NCI-H2196 (cell line): ENCODE measurements around the gene C3.
"Not testable (repeated sequence)": the region's sequence is repeated elsewhere in the genome, so short reads cannot be mapped to it uniquely, and the experiment has no call there.

Source experiments
- DNase-seq: peaks from one replicate; lab custom pipeline; 2025; ENCODE audit not compliant: unreplicated experiment; lab: John Stamatoyannopoulos, UW

Gene C3

DNA sequence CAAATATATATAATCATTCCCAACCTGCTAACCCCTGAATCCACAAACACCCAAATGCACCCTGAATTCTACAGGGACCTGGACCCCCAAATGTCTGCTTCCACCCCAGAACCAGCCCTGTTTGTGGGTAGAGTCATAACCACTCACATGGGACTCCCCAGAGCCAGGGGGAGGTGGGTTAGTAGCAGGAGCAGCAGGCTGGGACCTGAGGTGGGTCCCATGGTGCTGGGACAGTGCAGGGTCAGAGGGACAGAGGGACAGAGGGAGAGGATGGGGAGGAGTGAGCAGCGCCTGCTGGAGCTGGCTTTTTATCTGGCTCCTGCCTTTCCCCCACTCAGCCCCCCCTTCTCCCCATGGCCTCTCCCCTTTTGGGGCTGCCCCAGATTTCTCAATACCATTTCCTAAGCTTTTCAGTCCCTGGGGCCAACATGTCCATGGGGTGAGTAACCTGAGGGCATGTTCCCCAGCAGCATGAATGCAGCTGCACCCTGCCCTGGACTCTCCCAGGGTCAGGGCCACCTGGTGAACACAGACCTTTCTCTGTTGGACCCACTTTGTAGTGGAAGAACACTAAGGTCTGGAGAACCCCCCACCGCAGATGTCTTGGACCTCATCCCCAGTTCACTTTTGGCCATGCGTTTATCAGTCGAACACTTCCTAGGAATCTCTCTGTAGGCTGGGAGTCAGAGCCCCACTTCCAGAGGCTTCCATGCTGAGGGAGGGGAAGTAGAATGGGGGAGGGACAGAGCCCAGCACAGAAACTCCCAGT is at the start of gene C3:
Gene C3 (minus strand): TSS at position 282 of the 769 bp plus-strand sequence. CDS start 61 bp downstream, at position 221.
- DNase-seq = no peak

DNA sequence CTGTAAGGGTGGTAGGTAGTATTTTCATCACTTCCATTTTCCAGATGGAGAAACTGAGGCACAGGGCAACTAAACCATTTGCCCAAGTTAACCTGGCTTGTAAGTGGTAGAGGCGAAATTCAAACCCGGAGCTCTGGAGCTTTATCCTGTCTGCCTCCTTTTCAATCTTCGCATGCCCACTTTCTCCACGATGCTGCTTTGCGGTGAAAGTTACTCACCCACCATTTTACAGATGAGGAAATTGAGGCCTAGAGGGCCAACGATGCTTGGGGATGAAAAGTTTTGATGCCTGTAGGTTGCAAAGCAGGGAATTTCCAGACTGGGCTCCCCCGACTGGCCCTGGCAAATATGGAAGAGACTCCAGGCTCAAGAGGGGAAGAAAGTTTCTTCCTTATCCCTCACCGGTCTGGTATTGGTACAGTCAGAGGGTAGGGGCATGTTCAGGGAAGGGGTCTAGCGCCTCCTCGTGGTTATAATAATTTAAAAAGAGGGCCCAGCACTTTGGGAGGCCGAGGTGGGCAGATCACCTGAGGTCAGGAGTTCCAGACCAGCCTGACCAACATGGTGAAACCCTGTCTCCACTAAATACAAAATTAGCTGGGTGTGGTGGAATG is 48.7 kb upstream of the C3 start:
- DNase-seq = no peak

DNA sequence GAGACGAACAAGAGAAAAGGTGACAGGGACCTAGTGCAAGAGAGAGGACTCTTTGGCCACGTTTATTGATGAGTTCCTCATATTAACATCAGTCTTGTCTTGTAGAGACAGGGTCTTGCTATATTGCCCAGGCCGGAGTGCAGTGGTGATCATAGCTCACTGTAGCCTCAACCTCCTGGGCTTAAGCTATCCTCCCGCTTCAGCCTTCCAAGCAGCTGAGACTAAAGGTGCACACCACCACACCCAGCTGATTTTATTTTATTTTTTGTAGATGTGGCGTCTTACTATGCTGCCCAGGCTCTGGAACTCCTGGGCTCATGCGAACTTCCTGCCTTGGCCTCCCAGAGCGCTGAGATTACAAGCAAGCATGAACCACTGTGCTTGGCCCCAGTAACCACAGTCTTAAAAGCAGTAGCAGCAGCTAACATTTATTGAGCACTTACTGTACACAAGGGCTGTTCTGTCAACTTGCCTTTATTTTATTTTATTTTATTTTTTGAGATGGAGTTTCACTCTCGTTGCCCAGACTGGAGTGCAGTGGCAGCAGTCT is 47.9 kb upstream of the C3 start:
- DNase-seq = no peak

DNA sequence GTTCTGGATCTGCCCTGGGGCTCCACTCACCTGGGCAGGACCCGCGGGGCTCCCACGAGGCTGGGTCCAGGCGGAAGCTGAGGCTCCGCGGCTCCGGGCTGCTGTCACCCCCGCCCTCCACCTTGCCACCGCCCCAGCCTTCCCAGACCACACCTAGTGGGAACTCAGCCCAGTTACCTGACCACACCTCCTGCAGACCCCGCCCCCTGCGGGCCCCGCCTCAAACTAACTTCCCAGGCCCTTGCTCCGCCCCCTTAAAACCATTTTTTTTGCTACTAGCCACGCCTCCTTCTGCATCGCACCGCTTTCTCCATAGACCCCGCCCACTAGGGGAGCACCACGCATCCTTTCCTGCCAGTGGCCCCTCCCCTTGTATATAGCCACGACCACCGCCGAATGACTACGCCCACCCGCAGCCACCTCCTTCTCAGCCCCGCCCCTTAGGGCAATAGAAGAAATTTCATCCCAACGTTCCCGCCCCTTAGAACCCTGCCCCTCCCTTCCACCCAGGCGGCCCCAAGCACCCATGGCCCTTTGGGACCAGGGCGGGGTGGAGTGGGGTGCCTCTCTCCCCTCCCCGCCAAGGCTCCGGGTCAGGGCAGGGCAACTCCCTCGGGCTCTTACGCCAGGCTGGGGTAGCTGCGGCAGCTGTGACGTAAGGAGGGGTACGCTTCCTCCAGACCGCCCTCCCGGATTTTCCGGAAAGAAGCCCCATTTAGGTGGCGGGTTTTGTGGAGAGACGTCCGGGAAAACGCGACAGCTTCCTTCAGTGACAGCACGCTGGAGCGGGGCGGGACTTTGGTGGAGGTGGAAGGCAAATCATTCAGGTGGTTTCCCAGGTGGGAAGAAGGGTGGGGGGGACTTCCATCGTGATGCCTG is 47.1 kb upstream of the C3 start, which contains the start of gene SH2D3A:
Gene SH2D3A (minus strand): TSS at position 79 of the 879 bp plus-strand sequence. CDS start 3,687 bp downstream, outside the sequence.
- DNase-seq = peak; percentile 87

DNA sequence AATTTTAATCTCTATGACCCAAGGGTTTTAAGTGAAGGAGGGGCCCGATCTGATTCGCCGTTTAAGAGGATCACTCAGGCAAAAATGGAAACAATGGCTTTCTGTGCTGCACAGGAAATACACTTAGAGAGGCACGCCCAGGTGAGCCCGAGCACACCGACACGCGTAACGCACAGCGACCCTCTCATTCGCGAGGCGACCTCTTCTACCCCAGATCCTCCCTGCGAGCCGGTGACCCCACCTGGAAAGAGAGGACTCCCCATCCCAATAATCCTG is 46.6 kb upstream of the C3 start:
- DNase-seq = peak; percentile 40

DNA sequence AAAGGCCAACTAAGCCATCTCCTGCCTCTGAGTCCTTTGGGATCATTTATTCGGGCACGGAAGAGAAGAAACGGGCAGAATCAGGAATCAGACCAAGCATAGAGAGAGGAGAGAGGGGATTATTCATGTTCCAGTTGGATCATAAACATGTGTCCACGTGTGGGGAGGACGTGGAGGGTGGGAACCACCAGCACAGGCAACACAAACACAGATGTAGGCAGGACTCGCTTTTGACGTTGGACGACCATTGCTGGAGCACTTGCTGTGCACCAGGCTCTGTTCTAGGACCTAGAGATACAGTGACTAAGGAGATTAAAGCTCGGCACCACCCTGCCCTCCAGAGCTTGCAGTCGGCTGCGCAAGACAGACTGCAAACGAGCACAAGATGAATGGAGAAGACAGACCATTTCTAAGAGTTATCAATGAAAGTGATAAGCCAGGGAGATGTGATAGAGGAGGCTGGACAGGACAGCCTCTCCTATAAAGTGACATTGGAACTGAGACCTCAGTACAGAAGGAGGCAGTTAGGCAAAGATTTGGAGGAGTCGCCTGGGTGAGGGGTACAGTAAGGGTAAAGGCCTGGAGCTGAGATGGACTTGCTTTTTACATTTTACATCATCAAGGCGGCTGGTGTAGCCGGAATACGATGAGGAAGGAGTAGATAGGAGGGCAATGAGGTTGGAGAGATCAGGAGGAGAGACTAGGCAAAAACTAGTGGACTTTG is 46.1 kb upstream of the C3 start:
- no peak for DNase-seq

DNA sequence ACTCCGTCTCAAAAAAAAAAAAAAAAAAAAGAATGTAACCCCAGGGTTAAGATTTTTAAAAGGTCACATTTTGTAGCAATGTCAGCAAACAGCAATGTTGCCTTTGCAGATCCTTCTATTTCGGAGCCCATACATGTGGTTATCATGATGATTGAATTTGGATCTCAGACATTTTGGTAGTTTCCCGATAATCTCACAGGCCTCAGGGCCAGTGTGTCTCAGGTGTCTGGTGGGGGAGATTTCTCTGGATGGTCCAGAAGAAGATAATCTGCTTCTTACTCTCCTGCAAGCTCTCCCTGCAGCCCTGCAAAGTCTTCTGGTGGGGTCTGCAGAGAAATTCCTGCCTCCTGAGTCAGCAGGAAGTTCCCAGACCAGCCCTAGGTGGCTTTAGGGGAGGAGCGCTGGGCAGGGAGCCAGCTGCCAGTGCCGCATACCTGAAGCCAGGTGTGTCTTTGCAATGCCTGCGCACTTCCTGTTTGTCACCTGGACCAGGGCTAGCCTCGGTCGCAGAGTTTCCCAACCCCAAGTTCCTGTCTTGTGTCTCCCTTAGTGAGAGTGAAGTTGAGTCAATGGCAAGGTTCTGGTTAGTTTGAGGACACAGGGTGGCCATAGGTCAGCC is 45.4 kb upstream of the C3 start:
- DNase-seq = peak; percentile 34

DNA sequence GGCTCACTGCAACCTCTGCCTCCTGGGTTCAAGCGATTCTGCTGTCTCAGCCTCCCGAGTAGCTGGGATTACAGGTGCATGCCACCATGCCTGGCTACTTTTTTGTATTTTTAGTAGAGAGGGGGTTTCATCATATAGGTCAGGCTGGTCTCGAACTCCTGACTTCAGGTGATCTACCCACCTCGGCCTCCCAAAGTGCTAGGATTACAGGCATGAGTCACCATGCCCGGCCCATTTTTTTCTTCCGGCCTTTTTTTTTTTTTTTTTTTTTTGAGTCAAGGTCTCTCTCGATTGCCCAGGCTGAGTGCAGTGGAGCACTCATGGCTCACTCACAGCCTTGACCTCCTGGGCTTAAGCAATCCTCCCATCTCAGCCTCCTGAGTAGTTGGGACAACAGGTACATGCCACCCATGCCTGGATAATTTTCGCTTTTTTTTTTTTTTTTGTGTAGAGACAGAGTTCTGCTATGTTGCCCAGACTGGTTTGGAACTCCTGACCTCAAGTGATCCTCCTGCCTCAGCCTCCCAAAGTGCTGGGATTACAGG is 41.9 kb upstream of the C3 start:
- not testable (repeated sequence) for DNase-seq

DNA sequence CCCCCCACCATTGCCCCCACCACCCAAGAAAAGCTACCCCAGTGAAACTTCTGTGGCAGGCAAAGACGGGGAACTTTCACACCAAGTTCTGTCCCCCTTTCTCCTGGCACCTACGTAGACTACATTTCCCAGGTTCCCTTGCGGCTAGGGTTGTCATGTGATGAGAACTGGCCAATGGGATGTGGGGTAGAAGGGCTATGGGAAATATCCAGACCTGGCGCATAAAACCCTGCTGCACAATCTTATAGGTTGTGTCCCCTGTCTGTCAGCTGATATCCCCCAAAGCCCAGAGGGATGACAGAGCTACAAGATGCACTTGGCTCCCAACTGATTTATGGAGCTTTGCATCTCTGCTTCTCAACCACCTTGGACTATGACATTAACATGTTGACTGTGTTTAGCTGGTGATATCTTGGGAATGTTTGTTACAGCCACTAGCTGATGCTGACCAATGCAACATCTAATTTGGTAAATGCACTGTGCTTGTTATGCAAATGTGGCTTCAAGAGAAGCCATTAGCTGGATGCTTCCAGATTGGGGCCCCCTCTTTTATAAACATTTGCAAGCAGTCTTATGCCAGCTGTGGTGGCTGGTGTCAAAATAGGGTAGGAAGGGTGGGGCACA is 40.7 kb upstream of the C3 start:
- DNase-seq = no peak

DNA sequence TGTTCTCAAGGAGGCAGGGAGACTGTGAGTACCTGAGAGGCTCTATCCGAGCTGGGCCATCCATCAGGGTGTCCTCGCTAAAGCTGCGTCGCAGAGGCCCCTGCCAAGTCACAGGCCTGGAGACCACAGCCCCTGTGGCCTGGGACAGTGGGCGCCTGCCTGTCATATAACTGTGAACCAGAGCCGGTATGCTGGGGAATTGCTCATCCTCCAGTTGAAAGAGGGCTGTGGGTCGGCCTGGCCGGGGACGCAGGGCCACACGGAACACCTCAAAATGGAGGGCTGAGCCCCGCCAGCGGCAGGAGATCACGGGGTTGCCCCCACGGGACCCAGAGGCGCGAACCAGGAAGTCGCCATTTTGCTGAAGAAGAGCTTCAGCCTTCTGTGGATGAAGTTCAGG is 40.2 kb upstream of the C3 start:
- no peak for DNase-seq

DNA sequence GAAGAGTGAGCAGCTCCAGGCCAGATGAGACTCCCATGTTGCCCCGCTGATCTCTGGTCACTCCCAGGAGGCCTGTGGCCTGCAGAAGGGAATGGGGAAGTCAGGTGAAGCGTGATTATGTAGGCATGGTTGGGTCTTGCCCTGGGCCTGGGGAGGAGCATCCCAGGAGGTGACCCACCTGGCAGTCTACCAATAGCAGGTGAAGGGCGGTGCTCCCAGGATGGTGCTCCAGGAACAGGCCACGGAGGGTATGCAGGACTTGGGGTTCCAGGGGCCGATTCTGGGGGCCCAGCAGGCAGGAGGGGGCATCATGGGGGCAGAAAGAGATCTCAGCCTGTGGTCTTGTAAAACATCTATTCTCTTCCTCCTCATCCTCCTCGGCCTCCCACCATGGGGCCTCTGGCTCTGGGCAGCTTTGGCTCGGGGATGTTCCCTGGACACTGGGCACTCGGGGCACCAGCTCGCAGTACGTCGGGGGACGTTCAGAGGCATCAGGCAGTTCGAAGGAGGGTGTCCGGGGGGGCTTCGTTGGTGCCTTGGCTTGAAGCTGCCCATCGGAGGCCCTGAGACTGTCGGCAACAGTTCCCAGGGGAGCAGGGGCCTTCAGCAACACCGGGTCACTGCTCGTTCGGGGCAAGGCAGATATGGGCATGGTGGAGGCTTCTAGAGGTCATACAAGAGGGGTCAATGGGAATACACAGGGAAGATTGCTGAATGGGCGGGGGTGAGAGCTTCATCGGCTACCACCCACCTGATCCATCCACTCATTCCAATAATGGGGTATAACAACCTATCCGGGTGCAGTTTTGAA is 34.4 kb upstream of the C3 start:
- no peak for DNase-seq

DNA sequence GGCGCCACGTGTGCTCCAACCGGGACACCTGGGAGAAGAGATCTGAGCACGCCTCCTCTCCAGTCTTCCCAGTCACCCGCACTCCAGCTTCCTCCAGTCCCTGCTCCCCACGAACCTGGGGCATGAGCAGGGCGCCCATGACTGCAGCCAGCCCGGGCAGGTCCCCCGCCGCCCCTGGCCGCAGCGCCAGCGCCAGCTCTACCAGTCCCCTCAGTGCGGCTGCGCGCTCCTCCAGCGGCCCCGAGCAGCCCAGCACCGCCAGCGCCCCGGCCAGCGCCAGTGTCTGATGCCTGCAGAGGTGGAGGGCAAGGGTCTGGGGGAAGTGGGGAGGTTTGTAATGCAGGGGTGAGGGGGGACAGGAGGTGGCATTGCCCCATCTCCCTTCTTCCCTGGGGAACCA is 33.7 kb upstream of the C3 start:
- no peak for DNase-seq

DNA sequence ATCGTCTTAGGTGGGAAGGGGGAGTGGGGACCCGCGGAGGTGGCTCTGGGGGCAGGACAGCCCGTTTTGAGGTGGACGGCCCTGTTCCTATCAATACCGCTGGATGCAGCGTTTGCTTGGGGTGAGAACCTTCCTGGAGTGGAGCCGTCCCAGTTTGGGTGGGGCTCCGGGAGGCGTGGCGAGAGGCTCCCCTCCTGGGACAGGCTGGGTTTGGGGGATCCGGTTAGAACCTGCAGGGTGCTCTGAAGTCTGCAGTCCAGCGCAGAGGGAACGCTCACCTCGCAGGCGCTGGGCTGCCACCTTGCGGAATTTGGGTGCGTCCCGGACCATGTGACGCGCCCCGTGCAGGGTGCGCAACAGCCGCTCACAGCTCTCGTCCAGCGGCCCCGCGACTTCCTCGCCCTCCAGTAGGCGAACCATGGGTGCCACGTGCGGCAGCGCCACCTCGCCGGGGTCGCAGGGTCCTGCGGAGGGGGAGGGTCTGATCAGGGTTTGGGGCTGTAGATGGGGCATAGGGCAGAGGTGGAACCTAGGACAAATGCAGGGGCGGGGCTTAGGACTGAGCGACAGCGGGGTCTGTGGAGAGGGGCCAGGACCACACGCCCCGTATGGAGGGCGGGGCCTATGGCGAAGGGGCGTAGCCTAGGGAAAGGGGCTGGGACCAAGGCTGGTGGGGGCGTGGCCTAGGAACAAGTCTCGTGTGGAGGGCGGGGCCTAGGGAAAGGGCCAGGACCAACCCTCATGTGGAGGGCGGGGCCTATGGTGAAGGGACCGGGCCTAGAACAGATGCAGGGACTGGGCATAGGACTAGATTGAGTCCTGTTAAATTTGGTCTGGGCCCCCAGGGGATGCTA is 33.0 kb upstream of the C3 start:
- DNase-seq = no peak

DNA sequence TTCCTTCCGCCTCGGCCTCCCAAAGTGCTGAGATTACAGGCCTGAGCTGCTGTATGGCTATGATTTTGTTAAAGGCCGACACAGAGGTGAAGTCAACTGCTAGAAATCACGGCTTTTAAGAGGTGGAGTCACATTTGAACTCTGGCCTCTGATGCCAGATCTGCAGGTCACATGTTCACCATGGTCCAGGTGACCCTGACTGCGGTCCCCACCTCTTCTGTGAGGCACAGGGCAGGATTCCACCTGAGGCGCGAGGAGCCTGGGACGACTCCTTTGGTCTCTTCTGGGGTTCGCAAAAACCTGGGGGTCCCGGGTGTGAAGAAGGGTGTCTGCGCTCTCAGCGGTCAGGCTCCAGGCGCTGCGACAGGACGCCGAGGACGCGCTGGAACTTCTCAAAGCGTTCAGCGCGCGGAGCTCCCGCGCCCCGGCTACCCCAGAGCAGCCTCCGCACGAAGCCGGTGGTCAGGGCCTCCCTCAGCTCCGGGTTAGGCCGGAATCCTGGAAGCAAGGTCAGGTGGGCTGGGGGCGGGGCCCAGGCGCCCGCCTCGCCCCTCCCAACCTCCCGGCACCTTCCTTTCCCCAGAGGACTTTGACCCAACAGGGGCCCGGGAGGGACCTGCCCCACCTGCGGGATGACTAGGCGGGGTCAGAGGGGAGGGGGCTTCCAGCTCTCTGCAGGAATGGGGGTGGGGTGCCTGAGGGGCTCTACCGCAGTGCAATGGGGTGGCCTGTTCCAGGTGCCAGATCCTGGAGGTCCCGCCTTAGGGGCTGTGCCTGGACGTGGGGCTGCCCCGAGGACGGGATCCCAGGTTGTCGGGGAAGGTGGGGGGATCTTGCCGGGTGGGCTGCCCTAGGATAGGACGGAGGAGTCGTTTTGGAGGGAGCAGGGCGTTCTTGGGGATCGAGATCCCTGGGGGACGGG is 32.1 kb upstream of the C3 start:
- no peak for DNase-seq

DNA sequence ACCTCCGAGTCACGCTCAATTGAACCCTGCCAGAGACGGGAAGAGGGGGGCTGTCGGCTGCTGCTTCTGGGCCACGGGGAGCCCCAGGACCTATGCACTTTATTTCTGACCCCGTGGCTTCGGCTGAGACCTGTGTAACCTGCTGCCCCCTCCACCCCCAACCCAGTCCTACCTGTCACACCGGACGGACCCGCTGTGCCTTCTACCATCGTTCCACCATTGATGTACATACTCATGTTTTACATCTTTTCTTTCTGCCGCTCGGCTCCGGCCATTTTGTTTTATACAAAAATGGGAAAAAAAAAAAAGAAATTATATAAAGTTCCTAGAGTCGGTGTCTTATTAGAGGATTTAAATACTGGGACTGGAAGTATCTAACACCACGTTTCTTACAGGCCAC is 30.7 kb upstream of the C3 start:
- no peak for DNase-seq

DNA sequence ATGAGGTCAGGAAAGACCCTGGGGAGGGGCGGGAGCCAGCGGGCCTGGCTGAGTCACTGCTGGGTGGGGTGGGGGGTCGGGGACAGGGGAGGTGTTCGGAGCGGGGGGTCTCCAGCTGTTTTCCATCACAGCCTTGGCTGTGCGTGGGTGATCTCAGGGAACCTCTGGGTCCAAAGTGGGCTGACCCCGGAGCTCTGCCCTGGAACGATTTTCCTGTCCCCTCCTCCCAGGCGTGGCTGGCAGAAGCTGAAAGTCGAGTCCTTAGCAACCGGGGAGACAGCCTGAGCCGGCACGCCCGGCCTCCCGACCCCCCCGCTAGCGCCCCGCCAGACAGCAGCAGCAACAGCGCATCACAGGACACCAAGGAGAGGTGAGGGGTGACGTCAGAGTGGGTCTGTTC is 29.6 kb upstream of the C3 start:
- DNase-seq = no peak

DNA sequence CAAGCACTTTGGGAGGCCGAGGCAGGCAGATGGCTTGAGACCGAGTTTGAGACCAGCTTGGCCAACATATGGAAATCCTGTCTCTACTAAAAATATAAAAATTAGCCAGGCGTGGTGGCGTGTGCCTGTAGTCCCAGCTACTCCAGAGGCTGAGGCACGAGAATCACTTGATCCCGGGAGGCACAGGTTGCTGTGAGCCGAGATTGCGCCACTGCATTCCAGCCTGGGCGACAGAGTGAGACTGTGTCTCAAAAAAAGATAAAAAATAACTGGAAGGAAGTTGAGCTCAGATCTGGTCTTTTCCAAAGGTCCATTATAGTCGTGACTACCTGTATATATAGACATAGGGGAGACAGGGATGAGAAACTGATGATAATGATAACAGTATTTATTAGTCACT is 28.1 kb upstream of the C3 start:
- not testable (repeated sequence) for DNase-seq
